CD4-positive, alpha-beta T cell treated with Interferon gamma for 1 hour (primary cell): Measurements from ENCODE around the gene ITGB2.
A peak's percentile ranks its signal among the peaks of the same experiment; 100 is the strongest.
"Not testable (repeated sequence)": the region's sequence is repeated elsewhere in the genome, so short reads cannot be mapped to it uniquely, and the experiment has no call there.

Experiments
- DNase-seq: peaks from one replicate; pipeline ENCODE4 v3.0.0-alpha.2; 2020

ITGB2 gene

GRCh38 chr21:44940116-44940631, 19.5 kb upstream of the ITGB2 start:
- DNase-seq: no peak

GRCh38 chr21:44939532-44940115, 18.9 kb upstream of the ITGB2 start, which contains the start of gene SLX9:
Gene SLX9 (plus strand): TSS chr21:44940029. CDS start chr21:44940058, 29 bp downstream.
- DNase-seq: peak; percentile 74

GRCh38 chr21:44938772-44939531, 18.3 kb upstream of the ITGB2 start:
- no peak for DNase-seq

GRCh38 chr21:44935533-44935927, 14.8 kb upstream of the ITGB2 start:
- DNase-seq: no peak

GRCh38 chr21:44934797-44935532, 14.3 kb upstream of the ITGB2 start:
- DNase-seq: no peak

GRCh38 chr21:44934276-44934675, 13.6 kb upstream of the ITGB2 start:
- no peak for DNase-seq

- no peak for DNase-seq
These were observed 13.2 kb upstream of the ITGB2 start for GRCh38 chr21:44933918-44934260.

- no peak for DNase-seq
These were observed 12.7 kb upstream of the ITGB2 start for GRCh38 chr21:44933199-44933917.

GRCh38 chr21:44932408-44933181, 11.9 kb upstream of the ITGB2 start:
- peak; percentile 61 for DNase-seq

- no peak for DNase-seq
These were observed 11.1 kb upstream of the ITGB2 start for GRCh38 chr21:44931501-44932407.

- DNase-seq: peak; percentile 70
These were observed 10.4 kb upstream of the ITGB2 start for GRCh38 chr21:44931137-44931500.

- DNase-seq: peak; percentile 72
These were observed 9.9 kb upstream of the ITGB2 start for GRCh38 chr21:44930543-44930981.

GRCh38 chr21:44929799-44930542, 9.3 kb upstream of the ITGB2 start:
- no peak for DNase-seq

- no peak for DNase-seq
These were observed 8.6 kb upstream of the ITGB2 start for GRCh38 chr21:44929242-44929798.

- not testable (repeated sequence) for DNase-seq
These were observed 8.0 kb upstream of the ITGB2 start for GRCh38 chr21:44928500-44929241.

- peak; percentile 83 for DNase-seq
These were observed 7.1 kb upstream of the ITGB2 start for GRCh38 chr21:44927587-44928461.

GRCh38 chr21:44927259-44927586, 6.5 kb upstream of the ITGB2 start:
- no peak for DNase-seq
